Adrenal gland (tissue), 12 donors: Measurements from ENCODE around the gene DCC. TPM values are rescaled to one million over a fixed set of nuclear protein-coding genes. Genes with fewer than 3 reads are reported as not detected.
A peak's percentile ranks its signal among the peaks of the same experiment; 100 is the strongest.

Experiments used
- DNase-seq, 7 donors: peaks; one replicate each; pipeline ENCODE4 v3.0.0-alpha.2; 2019 to 2020
- H3K27ac ChIP-seq, 5 donors: fragments of 200-600 bp; sonication (generic) in 4 of 5; 1 replicate in 3 of 5; 2 replicates in 2 of 5; pipeline versions ENCODE4 v1.5.1 to v1.8.0; 2016 to 2020; ENCODE audit warnings: mild to moderate bottlenecking in 1 of 5
- H3K27me3 ChIP-seq: fragments of 200-600 bp; 2 replicates; pipeline ENCODE4 v1.8.0; 2021
- H3K36me3 ChIP-seq, 2 donors: fragments of 200-600 bp; replicated peaks in 1 of 2; 1 replicate in 1 of 2; 2 replicates in 1 of 2; pipeline versions ENCODE4 v1.5.1 to v1.8.0; 2018 to 2022
- H3K4me1 ChIP-seq, 2 donors: fragments of 200-600 bp; replicated peaks in 1 of 2; 1 replicate in 1 of 2; 2 replicates in 1 of 2; pipeline versions ENCODE4 v1.5.1 to v1.8.0; 2018 to 2021
- H3K4me3 ChIP-seq, 4 donors: fragments of 200-600 bp; sonication (generic) in 3 of 4; one replicate each; pipeline ENCODE4 v1.5.1; 2016 to 2018
- H3K9me3 ChIP-seq, 3 donors: fragments of 200-600 bp; sonication (generic) in 1 of 3; replicated peaks in 1 of 3; 1 replicate in 2 of 3; 2 replicates in 1 of 3; pipeline versions ENCODE4 v1.5.1 to v1.8.0; 2016 to 2021
- POLR2A ChIP-seq, 2 donors: fragments of 450-650 bp; IDR thresholded peaks; one replicate each; pipeline ENCODE4 v1.6.1; 2017; ENCODE audit warnings: antibody characterized with exemption in 2 of 2, mild to moderate bottlenecking in 2 of 2, moderate library complexity in 1 of 2
- WGBS, 4 donors: extraction: QIAGEN DNeasy Blood & Tissue Kit in 2 of 4; methylation state at CpG; one replicate each; pipeline versions ENCODE4 v1.1.5 to v1.1.7; 2013 to 2017; 5-methylcytosine and 5-hydroxymethylcytosine counted together
- intact Hi-C, 2 donors: fragments of 100-400 bp; cut with DNase I; formaldehyde crosslinking; loops; one replicate each; pipeline versions ENCODE4 v1.14.1 to v1.15.0; 2022 to 2023
- microRNA-seq, 3 donors: library from miRNA; unstranded; fragments of <30 nt; microRNA quantifications; one replicate each; pipeline ENCODE4, GENCODE V29; 2017 to 2020
- polyA plus RNA-seq, 3 donors: library from polyadenylated mRNA; stranded (reverse); fragments of 200-250 nt in 2 of 3; fragments of 350-450 nt in 1 of 3; fragmentation: Illumina TruSeq in 1 of 3; extraction: RNeasy Lipid Tissue Mini Kit (QIAGEN cat#74804) in 1 of 3; gene quantifications; one replicate each; pipeline ENCODE4 v1.2.3, GENCODE V29; 2013 to 2014
- small RNA-seq, 2 donors: library from RNA; depleted of rRNA; stranded (forward); fragments of <200 nt; gene quantifications; one replicate each; pipeline ENCODE3, GENCODE V24; 2016
- total RNA-seq, 9 donors: library from RNA; depleted of rRNA in 4 of 9; stranded (reverse); fragments of >200 nt in 4 of 9; fragments of 120-200 nt in 1 of 9; fragmentation: NEBNext Ultra II Directional in 1 of 9; extraction: Animal tissue kit (Norgen Biotek cat#: 25700) in 1 of 9; gene quantifications; one replicate each; pipeline versions ENCODE4 v1.1.0 to v1.2.4, GENCODE V29; 2013 to 2023
- TF ChIP-seq, protein P1 (sequence below), 6 experiments: fragments of 450-650 bp in 4 of 6; fragments of 200-600 bp in 2 of 6; sonication (generic) in 1 of 6; IDR thresholded peaks; 1 replicate in 5 of 6; 2 replicates in 1 of 6; pipeline versions ENCODE4 v1.5.1 to v1.8.0; 2016 to 2021; ENCODE audit warnings: antibody characterized with exemption in 6 of 6, mild to moderate bottlenecking in 2 of 6, moderate library complexity in 1 of 6
- donor health status: healthy with polysubstance abuse.
- donor health status: Bipolar disorder and iron deficiency.
- donor health status: DM: yes; HTN: yes; CAD: no.
- donor health status: DM: no; HTN: no; CAD: no.
- donor health status: DM: no; HTN: no; CAD: no.
- donor health status: DM: yes; HTN: yes; CAD: no.

DCC gene
- total and polyA plus RNA-seq, 12 donors: 0.33 to 3.5 (median 1.1) TPM; not detected in 1

DNA sequence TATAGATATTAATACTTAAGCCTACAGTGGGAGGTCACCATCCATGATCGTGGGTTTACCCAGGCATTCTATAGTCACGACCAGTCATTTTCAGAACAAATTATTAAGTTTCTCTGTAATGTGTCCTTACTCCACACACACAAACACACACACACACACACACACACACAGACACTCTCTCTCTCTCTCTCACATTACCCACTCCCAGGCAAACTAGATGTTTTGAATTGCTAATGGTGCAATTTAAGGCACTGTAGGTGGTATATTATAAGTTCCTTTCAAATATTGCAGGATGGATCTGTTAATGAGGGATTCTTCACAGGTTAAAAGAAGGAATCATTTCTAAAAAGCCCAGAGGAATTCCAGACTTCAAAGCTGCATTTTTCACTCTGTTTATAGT, 1226.6 kb downstream of the DCC start:
- 82 to 91% (median 86%) methylated on average over 2 of the region's 2 CpGs for WGBS, 4 donors
- H3K27ac ChIP-seq: no peak overlapping the region
- no peaks in the 10 kb centered on the region for H3K9me3 ChIP-seq
- intact Hi-C loops: no loop called here
- no peak for DNase-seq
- no peaks in the 10 kb centered on the region for H3K27me3 ChIP-seq
- H3K4me3 ChIP-seq: no peak overlapping the region
- H3K36me3 ChIP-seq: no peaks in the 10 kb centered on the region
- TF ChIP-seq, protein P1, sequence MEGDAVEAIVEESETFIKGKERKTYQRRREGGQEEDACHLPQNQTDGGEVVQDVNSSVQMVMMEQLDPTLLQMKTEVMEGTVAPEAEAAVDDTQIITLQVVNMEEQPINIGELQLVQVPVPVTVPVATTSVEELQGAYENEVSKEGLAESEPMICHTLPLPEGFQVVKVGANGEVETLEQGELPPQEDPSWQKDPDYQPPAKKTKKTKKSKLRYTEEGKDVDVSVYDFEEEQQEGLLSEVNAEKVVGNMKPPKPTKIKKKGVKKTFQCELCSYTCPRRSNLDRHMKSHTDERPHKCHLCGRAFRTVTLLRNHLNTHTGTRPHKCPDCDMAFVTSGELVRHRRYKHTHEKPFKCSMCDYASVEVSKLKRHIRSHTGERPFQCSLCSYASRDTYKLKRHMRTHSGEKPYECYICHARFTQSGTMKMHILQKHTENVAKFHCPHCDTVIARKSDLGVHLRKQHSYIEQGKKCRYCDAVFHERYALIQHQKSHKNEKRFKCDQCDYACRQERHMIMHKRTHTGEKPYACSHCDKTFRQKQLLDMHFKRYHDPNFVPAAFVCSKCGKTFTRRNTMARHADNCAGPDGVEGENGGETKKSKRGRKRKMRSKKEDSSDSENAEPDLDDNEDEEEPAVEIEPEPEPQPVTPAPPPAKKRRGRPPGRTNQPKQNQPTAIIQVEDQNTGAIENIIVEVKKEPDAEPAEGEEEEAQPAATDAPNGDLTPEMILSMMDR (IDR thresholded peaks at IDR 0.05): no peak
- no peak for TF ChIP-seq POLR2A (IDR thresholded peaks at IDR 0.05)
- H3K4me1 ChIP-seq: no peaks in the 10 kb centered on the region

- H3K4me1 ChIP-seq: no peaks in the 10 kb centered on the region
- H3K27me3 ChIP-seq: no peaks in the 10 kb centered on the region
- no peaks in the 10 kb centered on the region for H3K36me3 ChIP-seq
- H3K4me3 ChIP-seq: no peak overlapping the region
- no peaks in the 10 kb centered on the region for H3K9me3 ChIP-seq
- WGBS, 4 donors: 41 to 59% (median 45%) methylated on average over 12 of the region's 12 CpGs
- TF ChIP-seq POLR2A (IDR thresholded peaks at IDR 0.05): no peak
- TF ChIP-seq, protein P1 (IDR thresholded peaks at IDR 0.05): peak in 5 of 6 experiments; percentile 24 to 49 (median 43)
- no peak overlapping the region for H3K27ac ChIP-seq
- no peak for DNase-seq
- intact Hi-C loops: no loop called here
These were observed 1228.1 kb downstream of the DCC start for GRCh38 chr18:53567929-53568574.

Small RNA genes lying within 50 kb of the gene (microRNA-seq; reads per million reads assigned to microRNA genes)
- 0 reads per million in 3 donors for gene MIR4528

Small RNA genes lying within 50 kb of the gene (small RNA-seq; reads per million reads assigned to genes)
- 0 reads per million in 2 donors for gene AC011155.1
- gene MIR4528: 0 reads per million in 2 donors
